GM18868 (cell line): ENCODE data around the gene EIF4E1B.
"Not testable (repeated sequence)": the region's sequence is repeated elsewhere in the genome, so short reads cannot be mapped to it uniquely, and the experiment has no call there.

Experiments used
- ATAC-seq: cut with Tn5 transposase; IDR thresholded peaks from one replicate; pipeline ENCODE4 v1.9.1; 2021; ENCODE audit warnings: mild to moderate bottlenecking, moderate library complexity; ENCODE audit not compliant: unreplicated experiment

EIF4E1B gene

GRCh38 chr5:176629853-176630680 lies at the start of gene EIF4E1B, which contains the start of gene SNCB:
TSS of gene EIF4E1B (plus strand) at chr5:176630675. CDS start at chr5:176642788, 12,113 bp downstream.
TSS of gene SNCB (minus strand) at chr5:176630534. CDS start at chr5:176629654, 880 bp downstream.
- no peak for ATAC-seq

GRCh38 chr5:176581361-176581760 lies 49.1 kb upstream of the EIF4E1B start:
- ATAC-seq, result no peak

DNA sequence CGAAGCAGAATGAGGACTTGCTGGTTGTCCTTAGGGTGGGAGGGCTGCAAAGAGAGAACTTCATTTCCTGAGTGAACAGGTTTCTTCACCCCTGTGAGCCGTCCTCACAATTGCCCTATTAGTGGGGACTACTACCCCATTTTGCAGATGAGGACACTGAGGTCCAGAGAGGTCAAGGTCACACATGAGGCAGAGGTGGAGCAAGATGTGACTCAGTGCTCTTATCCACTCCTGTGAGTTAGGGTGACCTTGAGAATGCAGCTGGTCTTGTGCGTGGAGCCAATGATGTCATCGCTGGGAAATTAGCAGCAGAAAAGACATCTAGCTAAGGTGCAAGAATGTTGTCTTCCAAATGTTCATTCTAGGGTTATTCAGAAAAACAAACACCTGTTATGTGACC lies 47.4 kb upstream of the EIF4E1B start:
- ATAC-seq, result no peak

- ATAC-seq, result no peak
These were observed 43.1 kb upstream of the EIF4E1B start for GRCh38 chr5:176587398-176587797.

- ATAC-seq, result no peak
These were observed 42.2 kb upstream of the EIF4E1B start for GRCh38 chr5:176588297-176588696.

- ATAC-seq, result no peak
These were observed 41.3 kb upstream of the EIF4E1B start for GRCh38 chr5:176589039-176589769.

DNA sequence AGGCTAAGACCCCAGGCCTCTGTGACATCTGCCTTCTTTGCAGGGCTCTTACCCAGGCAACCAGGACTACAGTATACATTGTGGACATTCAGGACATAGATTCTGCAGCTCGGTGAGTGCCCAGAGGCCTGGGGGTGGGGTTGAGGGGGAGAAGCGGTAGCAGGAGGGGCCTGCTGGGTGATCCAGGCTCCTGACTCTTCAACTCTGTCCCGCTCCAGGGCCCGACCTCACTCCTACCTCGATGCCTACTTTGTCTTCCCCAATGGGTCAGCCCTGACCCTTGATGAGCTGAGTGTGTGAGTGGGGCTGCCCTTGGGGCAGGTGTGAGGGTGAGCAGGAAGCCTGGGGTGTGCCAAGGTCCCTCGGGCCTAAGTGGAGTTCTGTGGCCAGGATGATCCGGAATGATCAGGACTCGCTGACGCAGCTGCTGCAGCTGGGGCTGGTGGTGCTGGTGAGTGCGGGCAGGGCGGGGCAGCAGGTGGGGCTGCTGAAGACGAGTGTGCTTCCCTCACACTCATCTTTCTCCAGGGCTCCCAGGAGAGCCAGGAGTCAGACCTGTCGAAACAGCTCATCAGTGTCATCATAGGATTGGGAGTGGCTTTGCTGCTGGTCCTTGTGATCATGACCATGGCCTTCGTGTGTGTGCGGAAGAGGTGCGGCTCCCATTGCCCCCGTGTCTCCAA lies 40.3 kb upstream of the EIF4E1B start:
- no peak for ATAC-seq

DNA sequence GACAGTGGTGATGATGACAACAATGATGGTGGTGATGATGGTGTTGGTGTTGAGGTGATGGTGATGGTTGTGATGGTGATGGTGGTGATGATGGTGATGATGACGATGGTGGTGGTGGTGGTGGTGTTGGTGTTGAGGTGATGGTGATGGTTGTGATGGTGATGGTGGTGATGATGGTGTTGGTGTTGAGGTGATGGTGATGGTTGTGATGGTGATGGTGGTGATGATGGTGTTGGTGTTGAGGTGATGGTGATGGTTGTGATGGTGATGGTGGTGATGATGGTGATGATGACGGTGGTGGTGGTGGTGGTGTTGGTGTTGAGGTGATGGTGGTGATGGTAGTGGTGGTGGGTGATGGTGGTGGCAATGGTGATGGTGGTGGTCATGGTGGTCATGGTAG lies 38.8 kb upstream of the EIF4E1B start:
- ATAC-seq, result not testable (repeated sequence)

DNA sequence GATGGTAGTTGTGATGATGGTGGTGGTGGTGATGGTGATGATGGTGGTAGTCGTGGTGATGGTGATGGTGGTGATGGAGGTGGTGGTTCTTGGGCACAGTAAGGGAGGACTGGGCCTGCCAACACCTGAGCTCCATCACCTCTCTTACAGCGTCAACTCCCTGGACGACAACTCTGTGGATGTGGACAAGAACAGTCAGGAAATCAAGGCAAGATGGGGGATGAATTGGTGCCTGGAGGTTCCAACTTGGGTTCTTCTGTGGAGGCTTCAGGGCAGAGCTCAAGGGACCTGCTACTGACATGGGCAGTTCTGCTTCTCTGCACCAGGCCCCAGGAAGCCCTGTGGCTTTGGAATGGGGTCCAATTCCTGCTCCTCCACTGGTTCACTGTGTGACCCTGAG lies 37.9 kb upstream of the EIF4E1B start:
- no peak for ATAC-seq

- ATAC-seq, result no peak
These were observed 37.1 kb upstream of the EIF4E1B start for GRCh38 chr5:176593273-176593869.

GRCh38 chr5:176594554-176594953 lies 35.9 kb upstream of the EIF4E1B start:
- no peak for ATAC-seq

DNA sequence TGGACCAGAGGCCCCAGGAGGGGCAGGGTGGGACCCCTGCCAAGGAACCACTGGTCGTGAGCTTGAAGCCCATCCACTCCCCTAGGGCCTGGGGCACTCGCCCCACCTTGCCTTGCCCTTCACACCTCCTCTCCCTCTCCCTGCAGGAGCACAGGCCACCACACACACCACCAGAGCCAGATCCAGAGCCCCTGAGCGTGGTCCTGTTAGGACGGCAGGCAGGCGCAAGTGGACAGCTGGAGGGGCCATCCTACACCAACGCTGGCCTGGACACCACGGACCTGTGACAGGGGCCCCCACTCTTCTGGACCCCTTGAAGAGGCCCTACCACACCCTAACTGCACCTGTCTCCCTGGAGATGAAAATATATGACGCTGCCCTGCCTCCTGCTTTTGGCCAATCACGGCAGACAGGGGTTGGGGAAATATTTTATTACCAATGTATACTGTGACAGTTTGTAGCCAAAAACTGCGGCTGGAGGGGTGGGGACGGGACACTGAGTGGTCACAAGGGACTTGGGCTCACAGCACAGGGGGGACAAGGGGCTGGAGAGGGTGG lies 35.0 kb upstream of the EIF4E1B start:
- ATAC-seq, result no peak

DNA sequence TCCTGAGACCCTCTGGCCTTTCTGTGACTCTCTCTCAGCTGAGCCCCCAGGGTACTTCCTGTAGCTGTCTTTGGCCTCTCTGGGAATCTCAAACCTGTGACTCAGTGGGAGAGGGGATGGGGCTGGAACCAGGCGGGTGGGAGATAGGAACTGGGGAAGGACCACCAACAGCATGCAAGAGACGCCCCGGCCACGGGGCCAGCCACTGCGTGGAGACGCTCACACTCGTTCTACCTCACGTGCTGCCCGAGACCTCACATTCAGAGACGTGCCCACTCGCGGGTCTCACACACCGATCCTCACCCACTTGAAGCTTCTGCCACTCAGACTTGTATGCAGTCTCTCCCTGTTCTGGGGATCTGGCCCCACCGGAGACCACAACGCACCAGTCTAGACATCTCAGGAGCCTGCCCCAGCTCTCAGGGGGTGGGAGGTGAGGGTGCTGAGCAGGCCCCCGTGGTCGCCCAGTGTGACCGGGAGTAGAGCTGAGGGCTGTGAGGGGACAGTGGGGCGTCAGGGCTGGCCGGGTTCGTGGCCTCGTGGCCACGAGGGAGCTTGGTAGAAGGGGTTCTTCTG lies 34.3 kb upstream of the EIF4E1B start:
- ATAC-seq, result no peak

DNA sequence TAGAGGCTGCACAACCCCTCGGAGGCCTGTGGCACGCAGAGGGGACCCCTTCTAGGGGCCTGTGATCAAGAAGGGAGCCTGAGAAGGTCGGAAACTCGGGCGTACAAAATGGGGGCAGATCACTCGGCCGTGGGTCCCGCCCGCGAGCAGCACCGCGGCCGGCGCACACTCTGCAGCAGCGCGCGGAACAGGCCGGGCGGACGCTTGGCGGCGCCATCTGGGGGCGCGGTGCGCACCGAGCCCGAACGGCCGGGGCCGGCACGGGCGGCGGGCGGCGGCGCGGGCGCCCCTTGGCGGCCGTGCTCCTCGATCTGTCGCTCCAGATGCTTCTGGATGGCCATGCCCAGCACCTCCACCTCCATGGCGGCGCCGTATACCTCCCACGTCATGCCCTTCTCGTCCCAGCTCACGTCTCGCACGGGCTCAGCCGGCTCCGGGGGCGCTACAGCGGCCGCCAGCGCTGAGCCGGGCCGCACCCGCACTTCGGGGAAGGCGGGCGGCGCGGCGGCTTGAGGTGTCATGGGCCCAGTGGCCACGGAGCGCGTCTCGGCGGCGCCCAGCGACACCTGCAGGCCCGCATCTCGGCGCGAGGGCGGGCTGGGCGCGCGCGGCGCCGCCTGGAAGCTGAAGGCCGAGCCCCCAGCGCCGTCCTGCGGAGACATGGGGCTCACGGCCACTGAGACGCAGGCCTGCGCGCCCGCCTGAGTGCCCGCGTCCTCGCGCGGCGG lies 33.6 kb upstream of the EIF4E1B start:
- ATAC-seq, result no peak

DNA sequence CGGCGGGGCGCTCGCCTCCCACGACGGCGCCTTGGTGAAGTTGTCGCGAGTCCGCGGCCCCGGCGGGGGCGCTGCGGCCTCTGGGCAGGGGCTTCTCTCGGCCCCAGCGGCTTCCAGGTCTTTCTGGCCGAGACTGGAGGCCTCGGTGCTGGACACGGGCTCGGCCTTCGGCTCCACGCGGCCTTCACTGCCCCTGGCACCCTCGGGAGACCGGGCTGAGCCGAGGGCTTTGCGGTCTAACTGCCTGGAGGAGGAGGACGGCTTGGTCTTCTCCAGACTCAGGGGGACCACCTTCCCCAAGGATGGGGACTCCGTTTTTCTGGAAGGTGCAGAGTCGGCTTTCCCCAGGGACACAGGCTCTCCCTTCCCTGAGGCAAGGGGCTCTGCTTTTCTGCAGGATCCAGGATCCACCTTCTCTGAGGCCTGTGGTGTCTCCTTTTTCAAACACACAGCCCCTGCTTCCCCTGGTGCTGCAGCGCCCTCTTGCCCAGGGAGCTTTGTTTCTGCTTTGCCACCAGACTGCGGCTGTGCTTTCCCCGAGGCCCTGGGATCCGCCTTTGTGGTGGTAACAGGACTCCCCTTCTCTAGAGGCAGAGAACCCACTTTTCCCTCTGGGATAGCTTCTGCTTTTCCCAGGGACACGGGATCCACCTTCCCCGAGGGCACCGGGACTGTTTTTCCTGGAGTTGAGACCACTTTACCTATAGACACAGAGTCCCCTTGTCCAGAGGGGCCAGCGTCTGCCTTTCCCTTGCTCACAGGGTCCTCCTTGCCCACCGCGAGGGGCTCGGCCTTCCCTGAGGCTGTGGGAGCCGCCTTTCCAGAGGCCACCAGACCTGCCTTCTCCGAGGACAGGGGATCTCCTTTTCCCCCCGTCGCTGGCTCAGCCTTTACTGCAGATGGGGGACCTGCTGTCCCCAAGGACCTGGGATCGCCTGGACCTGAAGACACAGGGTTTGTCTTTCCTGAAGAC lies 32.8 kb upstream of the EIF4E1B start:
- ATAC-seq, result no peak

DNA sequence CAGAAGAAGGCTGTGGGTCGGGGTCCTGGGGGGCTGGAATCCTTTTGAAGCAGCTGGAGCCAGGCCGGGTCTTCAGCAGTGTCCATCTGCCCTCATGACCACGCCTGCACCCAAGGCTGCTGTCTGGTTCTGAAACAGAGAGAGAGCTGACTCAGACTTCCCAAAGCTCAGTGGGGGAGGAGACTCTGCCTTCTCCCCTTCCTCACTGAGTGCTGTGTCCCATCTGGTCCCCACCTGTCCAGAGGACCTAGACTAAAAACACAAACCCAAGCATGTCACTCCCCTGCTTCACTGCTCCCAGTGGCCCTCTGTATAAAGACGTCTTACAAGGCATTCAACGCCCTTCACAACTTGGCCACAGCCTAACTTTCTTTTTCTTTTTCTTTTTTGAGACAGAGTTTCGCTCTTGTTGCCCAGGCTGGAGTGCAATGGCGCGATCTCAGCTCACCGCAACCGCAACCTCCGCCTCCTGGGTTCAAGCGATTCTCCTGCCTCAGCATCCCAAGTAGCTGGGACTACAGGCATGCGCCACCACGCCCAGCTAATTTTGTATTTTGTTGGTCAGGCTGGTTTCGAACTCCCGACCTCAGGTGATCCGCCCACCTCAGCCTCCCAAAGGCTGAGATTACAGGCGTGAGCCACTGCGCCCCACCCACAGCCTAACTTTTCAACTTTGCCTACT lies 30.6 kb upstream of the EIF4E1B start:
- ATAC-seq, result not testable (repeated sequence)

DNA sequence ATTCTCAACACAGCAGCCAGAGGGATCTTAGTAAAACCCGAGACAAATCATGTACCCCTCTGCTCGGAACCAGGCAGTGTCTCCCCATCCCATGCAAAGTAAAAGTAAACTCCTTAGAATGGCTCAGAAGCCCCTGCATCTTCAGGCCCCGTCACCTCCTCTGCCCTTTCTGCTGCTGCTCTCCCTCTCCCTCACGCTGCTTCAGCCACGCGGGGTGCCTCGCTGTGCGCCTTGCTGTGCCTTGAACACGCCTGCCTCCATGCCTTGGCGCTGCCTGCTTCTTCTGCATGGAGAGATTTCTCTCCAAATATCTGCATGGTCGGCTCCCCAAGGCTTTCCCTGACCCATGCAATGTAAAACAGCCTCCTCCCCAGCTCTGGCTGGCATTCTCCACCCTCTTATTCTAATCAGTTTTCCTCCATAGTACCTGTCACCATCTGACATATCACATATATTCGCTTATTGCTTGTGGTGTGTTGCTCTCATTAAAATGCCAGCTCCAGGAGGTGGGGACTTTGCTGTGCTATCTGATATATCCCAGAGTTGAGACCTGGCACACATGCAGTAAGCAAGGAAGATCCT lies 28.5 kb upstream of the EIF4E1B start:
- ATAC-seq, result no peak

DNA sequence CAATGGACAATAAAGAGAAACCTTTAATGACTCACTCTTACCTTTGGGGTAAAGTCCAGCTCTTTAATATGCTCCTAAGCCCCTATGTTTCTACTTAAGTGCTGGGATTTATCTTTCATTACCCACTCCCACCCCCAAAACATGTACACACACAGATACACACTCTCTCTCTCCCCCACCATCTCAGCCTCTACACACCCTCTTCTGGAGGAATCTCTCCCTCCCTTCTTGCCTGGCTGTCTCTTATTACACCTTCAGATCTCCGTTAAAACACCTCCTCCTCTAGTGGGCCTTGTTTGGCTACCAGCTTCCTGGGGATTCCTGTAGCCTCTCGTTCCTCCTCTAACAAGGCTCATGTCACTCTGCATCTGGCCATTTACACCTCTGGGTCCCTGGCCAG lies 27.4 kb upstream of the EIF4E1B start:
- no peak for ATAC-seq
